Measurements from ENCODE around the gene ABHD2.
"Not testable (repeated sequence)": the region's sequence is repeated elsewhere in the genome, so short reads cannot be mapped to it uniquely, and the experiment has no call there.

Gene ABHD2

GRCh38 chr15:89227425-89227824, 139.2 kb downstream of the ABHD2 start:
- no peak for DNase-seq (ENCODE audit: low spot score)

- DNase-seq (ENCODE audit: low spot score), result no peak
These were observed 142.0 kb downstream of the ABHD2 start for GRCh38 chr15:89230277-89230676.

DNA sequence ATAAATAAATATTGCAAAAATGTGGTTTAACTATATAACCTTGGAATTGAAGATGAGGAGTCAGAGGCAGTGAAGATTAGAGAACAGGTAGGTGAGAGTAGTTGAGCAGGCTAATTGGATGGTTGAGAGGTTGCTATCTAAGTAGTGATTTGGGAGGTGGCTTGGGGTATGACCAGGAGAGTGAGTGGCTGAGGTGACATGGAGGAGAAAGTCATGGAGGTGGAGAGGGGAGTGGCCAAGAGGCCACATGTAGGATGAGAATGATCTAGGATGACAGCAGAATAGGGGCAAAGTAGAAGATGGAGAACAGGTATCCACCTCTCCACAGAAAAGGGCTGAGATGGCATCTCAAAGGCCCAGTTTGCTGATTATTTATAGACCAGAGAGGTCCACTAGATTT, 143.6 kb downstream of the ABHD2 start:
- no peak for DNase-seq (ENCODE audit: low spot score)

DNA sequence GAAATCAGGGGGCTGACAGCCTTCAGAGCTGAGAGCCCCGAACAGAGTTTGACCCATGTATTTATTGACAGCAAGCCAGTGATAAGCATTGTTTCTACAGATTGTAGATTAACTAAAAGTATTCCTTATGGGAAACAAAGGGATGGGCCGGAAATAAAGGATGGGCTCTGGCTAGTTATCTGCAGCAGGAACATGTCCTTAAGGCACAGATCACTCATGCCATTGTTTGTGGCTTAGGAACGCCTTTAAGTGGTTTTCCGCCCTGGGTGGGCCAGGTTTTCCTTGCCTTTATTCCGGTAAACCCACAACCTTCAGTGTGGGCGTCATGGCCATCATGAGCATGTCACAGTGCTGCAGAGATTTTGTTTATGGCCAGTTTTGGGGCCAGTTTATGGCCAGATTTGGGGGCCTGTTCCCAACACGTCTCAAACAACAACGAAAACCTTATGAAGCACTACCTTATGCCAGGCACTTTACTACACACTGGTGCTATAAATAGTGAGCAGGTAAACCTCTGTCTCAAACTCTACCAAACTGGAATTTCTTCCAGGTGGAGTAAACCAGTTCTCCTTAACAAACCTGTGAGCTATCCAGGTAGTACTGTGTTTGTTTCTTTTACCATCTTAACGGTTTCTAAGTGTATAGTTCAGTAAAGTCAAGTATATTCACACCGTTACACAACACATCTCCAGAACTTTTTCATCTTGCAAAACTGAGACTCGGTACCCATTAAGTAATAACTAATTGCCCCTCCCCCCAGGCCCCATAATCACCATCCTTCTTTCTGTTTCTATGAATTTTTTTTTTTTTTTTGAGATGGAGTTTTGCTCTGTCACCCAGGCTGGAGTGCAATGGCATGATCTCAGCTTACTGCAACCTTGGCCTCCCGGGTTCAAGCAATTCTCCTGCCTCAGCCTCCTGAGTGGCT, 151.9 kb downstream of the ABHD2 start:
- DNase-seq (ENCODE audit: low spot score), result not testable (repeated sequence)

- DNase-seq (ENCODE audit: low spot score), result no peak
These were observed 154.9 kb downstream of the ABHD2 start for GRCh38 chr15:89243046-89243690.

DNA sequence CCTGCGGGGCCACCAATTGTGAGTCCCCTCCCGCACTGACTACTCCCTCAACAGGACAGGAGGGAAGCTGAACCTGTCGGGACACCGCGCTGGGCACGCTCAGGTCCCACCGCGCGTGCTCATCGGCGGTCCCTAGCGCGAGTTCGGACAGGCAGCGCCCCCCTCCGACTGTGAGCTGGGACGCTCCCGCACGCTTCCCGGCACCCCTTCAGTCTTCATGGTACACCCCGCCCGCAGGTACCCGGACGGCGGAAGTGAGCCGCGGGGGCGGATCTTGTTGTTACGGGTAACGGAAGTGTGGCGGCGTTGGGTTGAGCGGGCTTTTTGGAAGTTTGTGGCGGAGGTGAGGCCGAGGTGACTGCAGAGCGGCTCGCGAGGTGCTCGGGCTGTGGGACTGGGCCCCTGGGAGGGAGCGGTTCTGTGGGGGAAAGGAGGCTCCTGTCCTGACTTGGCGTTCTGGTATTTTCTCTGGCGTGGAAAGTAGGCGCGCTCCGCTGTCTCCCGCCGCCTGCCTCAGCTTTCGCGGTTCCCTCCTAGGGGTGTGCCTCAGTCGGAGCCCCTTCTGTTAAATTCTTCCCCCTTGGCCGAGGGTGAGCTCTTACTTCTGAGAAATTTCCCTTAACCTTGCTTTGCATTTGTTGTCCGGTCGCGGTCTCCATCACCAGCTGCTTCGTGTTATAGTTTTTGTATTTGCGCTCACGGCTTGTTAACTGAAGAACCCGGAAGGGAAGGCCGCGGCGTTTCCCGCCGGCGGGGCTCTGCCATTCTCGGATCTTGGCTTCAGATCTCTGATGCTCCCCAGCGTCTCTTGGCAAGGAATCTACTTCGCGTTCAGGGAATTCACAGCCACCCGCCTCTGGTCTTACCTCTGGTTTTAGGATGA, 155.7 kb downstream of the ABHD2 start, which contains the start of gene FANCI:
TSS of gene FANCI (plus strand) at position 289 of the 883 bp plus-strand sequence. CDS start 3,669 bp downstream, outside the sequence.
- peak; percentile 92 for DNase-seq (ENCODE audit: low spot score)

- no peak for DNase-seq (ENCODE audit: low spot score)
These were observed 156.3 kb downstream of the ABHD2 start for GRCh38 chr15:89244574-89244903.

GRCh38 chr15:89247446-89247845, 159.2 kb downstream of the ABHD2 start:
- DNase-seq (ENCODE audit: low spot score), result no peak

DNA sequence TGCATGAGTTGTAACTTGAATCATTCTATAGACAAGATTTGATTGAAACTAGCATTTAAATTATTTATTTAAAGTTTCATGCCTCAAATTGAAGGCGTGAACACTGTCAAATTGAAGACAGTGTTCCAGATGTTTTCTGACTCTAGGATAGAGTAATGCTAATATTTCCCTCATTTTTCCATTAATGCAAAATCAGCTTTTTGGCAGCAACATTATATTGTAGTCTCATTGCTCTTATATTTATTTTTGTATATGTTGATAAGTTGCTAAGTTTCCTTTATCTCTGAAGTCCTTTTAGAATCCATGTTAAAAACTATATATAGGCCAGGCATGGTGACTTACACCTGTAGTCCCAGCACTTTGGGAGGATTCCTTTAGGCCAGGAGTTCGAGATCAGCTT, 160.3 kb downstream of the ABHD2 start:
- DNase-seq (ENCODE audit: low spot score), result no peak

- not testable (repeated sequence) for DNase-seq (ENCODE audit: low spot score)
These were observed 161.9 kb downstream of the ABHD2 start for GRCh38 chr15:89250142-89250541.

Data from HuH-7 (cell line).